CD4-positive, alpha-beta T cell treated with Interleukin-15 for 1 hour (primary cell): ENCODE measurements around the gene OR51A4.
"Not testable (repeated sequence)": the region's sequence is repeated elsewhere in the genome, so short reads cannot be mapped to it uniquely, and the experiment has no call there.

Experiments used
- DNase-seq: peaks from one replicate; pipeline ENCODE4 v3.0.0-alpha.2; 2020

OR51A4 gene

GRCh38 chr11:4947505-4947904 lies at the start of gene OR51A4:
OR51A4 (minus strand) TSS chr11:4947605; CDS start chr11:4947100, 505 bp downstream.
- no peak for DNase-seq

GRCh38 chr11:4994551-4994950 lies 47.1 kb upstream of the OR51A4 start, which contains the start of gene OR51L1:
OR51L1 (plus strand) TSS chr11:4994851; CDS start chr11:4998983, 4,132 bp downstream.
- no peak for DNase-seq

DNA sequence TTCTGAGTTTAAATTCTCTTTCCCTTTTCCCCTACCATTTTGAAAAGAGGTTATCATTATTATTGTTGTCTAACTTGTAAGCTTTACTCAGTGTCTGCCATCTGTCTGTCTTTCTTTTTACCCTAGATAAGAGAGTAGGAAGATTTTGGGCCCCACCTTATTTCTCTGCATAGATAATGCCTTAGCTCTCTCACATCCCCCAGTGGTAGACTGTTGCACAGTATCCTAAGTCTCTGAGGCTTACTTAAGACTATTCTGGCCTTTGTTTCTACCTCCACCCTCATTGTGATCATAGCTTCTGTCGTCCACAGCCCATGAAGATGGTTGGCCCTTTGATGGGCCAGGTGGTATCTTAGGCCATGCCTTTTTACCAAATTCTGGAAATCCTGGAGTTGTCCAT lies 43.7 kb upstream of the OR51A4 start:
- DNase-seq, result no peak

DNA sequence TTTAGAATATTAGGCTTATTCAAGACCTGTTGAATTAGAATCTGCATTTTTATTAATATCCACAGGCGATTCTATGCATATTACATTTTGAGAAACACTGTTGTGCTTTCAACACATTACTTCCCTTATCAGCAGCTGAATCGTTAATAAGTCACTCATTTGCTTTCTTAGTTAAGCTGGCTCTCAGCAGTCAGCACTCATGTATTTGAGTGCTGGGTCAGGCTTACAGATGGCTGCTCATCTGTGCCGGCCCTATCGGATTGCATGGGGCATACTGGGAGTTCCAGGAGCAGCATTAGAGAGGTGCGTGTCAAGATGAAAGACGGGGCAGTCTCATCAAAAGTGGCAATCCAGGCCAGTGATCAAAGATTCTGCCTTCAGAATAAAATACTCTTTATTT lies 36.4 kb upstream of the OR51A4 start:
- DNase-seq, result no peak

DNA sequence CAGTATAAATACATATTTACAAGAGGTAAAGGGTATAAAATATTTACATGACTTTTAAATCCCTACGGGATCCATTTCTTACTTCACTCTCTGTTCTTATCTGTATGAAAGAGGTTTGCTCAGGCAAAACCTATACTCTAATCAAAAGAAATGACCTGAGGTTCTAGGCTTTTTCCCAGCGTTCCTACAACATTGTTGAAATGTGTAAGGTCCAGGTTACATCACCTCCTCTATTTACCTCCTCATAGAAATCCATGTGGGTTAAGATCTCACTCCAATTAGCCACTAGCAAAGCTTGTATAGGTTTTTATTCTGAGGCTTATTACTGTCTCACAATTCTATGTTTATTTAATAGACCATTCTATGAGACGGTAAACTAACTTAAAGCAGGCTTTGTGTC lies 35.3 kb upstream of the OR51A4 start:
- DNase-seq, result no peak

DNA sequence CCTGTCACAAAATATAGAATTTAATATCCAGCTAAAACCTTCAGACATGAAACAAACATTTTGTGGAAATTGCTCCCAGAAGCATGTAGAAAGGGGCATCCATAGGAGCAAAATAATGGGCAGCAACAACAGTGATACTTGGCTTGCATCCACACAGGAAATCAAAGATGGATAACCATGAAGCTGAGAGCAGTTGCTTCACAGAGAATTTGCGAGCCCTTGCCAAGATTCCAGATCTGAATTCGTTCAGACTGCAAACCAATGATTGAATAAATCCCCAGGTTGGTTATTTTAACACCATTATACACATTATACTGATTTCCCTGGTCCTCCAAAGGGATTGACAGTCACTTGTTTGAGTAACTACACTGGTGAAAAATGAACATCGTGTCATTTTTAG lies 31.6 kb upstream of the OR51A4 start:
- no peak for DNase-seq

- no peak for DNase-seq
These were observed 28.0 kb upstream of the OR51A4 start for GRCh38 chr11:4975436-4975835.

DNA sequence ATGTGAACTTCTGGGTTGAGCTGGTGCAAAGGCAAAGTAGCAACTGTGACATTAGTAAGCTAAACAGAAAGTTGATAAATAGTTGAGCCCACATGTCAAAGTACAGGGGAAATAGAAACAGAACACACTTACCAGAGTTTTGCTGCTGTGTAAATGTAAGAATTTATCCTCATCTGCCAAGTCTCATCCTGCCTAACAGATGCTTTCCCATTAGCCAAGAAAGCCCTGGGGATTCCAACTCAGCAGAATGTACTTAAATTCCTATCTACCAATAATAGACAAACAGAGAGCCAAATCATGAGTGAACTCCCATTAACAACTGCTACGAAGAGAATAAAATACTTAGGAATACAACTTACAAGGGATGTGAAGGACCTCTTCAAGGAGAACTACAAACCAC lies 15.4 kb upstream of the OR51A4 start:
- no peak for DNase-seq

DNA sequence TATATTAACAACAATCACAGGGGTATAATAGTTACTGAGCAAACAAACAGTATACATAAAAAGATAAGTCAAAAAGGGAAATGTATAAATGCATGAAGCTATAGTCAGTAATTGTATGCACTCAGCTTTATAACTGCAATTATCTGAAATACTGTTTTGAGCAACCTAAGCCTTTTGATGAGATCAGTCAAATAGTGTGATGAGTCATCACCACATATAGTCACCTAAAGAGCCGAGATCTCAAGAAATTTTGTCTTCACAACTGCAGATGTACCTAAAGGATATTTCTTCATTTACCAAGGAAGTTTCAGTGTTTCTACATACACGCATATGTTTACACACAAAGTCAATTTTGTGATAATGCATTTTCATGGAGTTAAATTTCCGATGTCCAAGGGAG lies 13.5 kb upstream of the OR51A4 start:
- no peak for DNase-seq

- DNase-seq, result no peak
These were observed 10.0 kb upstream of the OR51A4 start for GRCh38 chr11:4957396-4957795.

GRCh38 chr11:4955613-4956012 lies 8.2 kb upstream of the OR51A4 start, which contains the start of gene OR51A2:
OR51A2 (minus strand) TSS chr11:4955713; CDS start chr11:4955713, 0 bp downstream.
- DNase-seq, result not testable (repeated sequence)

- DNase-seq, result no peak
These were observed 10.7 kb downstream of the OR51A4 start for GRCh38 chr11:4936745-4937144.

DNA sequence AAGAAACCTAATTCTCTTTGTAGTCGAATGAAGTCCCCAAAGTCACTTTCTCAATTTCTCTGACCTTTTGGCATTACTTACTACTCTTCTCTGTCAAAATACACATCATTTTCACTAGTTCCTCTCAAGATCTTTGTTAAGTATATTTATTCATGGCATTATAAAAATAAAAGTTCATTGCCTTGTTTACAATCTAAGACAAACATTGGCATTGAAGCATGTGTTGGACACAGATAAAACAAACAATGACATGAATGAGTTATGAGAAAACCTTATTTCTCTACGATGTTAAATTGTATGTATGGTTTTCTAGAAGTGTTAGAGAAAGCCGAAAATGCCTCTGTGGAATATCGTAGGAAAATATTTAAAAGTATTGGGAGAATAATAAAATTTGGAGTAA lies 14.7 kb downstream of the OR51A4 start:
- no peak for DNase-seq

DNA sequence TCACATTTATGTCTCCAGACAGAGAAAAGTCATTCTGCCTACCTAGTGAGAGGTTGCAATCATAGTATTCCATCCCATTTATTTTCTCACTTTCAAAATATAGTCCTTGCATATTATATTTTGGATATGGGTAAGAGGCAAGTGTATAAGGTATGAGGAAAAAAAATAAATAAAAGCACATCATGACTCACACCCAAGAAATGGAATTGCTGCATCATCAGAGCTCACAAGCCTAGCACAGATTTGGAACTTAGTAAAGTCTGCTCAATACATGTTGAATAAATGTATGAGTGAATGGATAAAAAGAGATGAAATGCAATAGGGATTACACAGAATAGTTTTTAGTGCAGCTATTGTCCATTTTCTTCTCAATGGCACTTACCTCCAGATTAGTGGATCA lies 20.8 kb downstream of the OR51A4 start:
- DNase-seq, result no peak

- no peak for DNase-seq
These were observed 23.2 kb downstream of the OR51A4 start, which contains the start of gene OR51G1 for GRCh38 chr11:4924239-4924638. OR51G1 (minus strand) TSS chr11:4924339; CDS start chr11:4924339, 0 bp downstream.

DNA sequence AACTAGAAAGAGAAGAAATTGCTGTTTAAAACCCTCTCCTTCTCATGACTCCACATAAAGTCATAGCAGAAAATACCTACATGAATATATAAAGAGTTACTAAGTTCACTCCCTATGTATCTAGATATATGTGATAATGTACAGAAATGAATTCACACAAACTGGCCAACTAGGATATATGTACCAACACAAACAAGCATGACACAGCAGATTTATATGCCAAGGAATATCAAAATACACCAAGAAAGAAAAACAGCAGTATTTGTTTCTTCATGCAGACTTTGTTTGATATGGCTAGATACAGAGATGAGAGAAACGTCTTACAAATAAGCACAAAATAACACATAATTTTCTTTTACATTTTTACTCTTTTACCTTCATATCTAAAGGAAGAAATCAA lies 25.1 kb downstream of the OR51A4 start:
- no peak for DNase-seq

DNA sequence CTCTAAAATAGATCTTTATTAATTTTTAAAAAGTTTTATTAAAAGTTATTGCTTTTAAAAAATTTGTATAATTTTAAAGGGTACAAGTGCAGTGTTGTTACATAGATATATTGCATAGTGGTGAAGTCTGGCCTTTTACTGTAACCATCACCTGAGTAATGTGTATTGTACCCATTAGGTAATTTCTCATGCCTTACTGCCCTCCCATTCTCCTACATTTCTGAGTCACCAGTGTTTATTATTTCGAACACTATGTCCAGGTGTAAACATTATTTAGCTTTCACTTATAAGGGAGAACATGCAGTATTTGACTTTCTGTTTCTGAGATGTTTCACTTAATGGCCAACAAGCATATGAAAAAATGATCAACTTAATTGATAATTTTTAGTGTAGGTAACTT lies 25.6 kb downstream of the OR51A4 start:
- DNase-seq, result no peak

- no peak for DNase-seq
These were observed 28.2 kb downstream of the OR51A4 start, which contains the start of gene OR51G2 for GRCh38 chr11:4919250-4919649. OR51G2 (minus strand) TSS chr11:4919350; CDS start chr11:4915663, 3,687 bp downstream.

DNA sequence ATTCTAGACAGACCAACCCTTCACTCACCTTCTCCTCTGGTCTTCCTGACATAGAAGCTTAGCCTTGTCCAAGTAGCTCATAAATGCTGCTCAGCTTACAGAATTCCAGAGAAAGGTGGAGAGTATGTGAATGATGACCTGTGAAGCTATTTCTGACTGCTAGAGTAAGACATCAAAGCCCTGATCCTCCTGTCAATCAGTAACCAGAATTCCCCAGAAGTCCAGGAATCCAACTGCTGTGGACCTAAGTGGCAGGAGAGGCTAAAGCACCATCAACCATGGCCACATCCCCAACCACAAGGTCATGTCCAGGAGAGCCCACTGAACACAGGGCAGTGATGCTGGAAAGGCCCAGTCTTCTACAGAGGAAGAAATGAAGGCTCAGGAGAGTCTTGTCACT lies 30.8 kb downstream of the OR51A4 start:
- no peak for DNase-seq

GRCh38 chr11:4903484-4903883 lies 43.9 kb downstream of the OR51A4 start, which contains the start of gene OR51A7:
OR51A7 (plus strand) TSS chr11:4903783; CDS start chr11:4907370, 3,587 bp downstream.
- no peak for DNase-seq
